Endothelial cell (in vitro differentiated cells): ENCODE data around the gene SLFN13. TPM values are rescaled to one million over a fixed set of nuclear protein-coding genes. Genes with fewer than 3 reads are reported as not detected.

ENCODE experiments used
- total RNA-seq: library from RNA; stranded (reverse); fragmentation: NEBNext Ultra II Directional; extraction: Animal tissue kit (Norgen Biotek cat#: 25700); gene quantifications from one replicate; pipeline ENCODE4 v1.2.1, GENCODE V29; 2021; ENCODE audit not compliant: unreplicated experiment

SLFN13 gene
- total RNA-seq, 1 donor from 2014 or later: 9.1 TPM

Other genes starting within 250 kb of the SLFN13 start
- gene SLFN5, start 205.7 kb downstream of the SLFN13 start, total RNA-seq: 18.2 TPM
- 0.26 TPM for gene SLFN11, start 75.1 kb downstream of the SLFN13 start, total RNA-seq
- 25.7 TPM for gene SLFN12, start 16.3 kb downstream of the SLFN13 start, total RNA-seq
- not detected for gene SLFN12L, start 88.9 kb upstream of the SLFN13 start, total RNA-seq
- 0.95 TPM for gene SLFN14, start 112.1 kb upstream of the SLFN13 start, total RNA-seq
- gene PEX12, start 129.8 kb upstream of the SLFN13 start, total RNA-seq: 4.4 TPM
- gene AP2B1, start 138.6 kb upstream of the SLFN13 start, total RNA-seq: 330 TPM